HL-60 (cell line): ENCODE measurements around the gene ARAP3.

Source experiments
- DNase-seq, 2 experiments: peaks; one replicate each; pipeline ENCODE4 v3.0.0-alpha.2; 2010 to 2020; ENCODE audit warnings: low read depth in 1 of 2, low spot score in 1 of 2
- H3K27ac ChIP-seq: fragments of 250-450 bp; sonication (Bioruptor Pico); replicated peaks from 2 replicates; pipeline ENCODE4 v1.5.1; 2020; ENCODE audit warnings: mild to moderate bottlenecking, moderate library complexity
- H3K27me3 ChIP-seq: fragments of 250-450 bp; sonication (Bioruptor Pico); 2 replicates; pipeline ENCODE4 v1.5.1; 2021; ENCODE audit warnings: mild to moderate bottlenecking, moderate library complexity; ENCODE audit not compliant: insufficient read depth, poor library complexity, severe bottlenecking
- H3K4me3 ChIP-seq: replicated peaks from 2 replicates; pipeline ENCODE4 v1.5.1; 2011; ENCODE audit warnings: mild to moderate bottlenecking, control low read depth, low read length; ENCODE audit not compliant: insufficient read depth
- CTCF ChIP-seq: IDR thresholded peaks from one replicate; pipeline ENCODE4 v1.5.1; 2011; ENCODE audit warnings: low read length, control low read depth, inconsistent platforms; ENCODE audit not compliant: insufficient read depth
- GABPA ChIP-seq: IDR thresholded peaks from 2 replicates; pipeline ENCODE4 v1.6.1; 2012; ENCODE audit warnings: low read depth
- POLR2AphosphoS5 ChIP-seq: IDR thresholded peaks from 2 replicates; pipeline ENCODE4 v1.6.1; 2012; ENCODE audit warnings: low read depth
- REST ChIP-seq: IDR thresholded peaks from 2 replicates; pipeline ENCODE4 v1.6.1; 2012; ENCODE audit warnings: low read depth; ENCODE audit not compliant: insufficient replicate concordance
- SPI1 ChIP-seq: IDR thresholded peaks from 2 replicates; pipeline ENCODE4 v1.6.1; 2012; ENCODE audit warnings: low read depth, mild to moderate bottlenecking, borderline replicate concordance

The ARAP3 gene

GRCh38 chr5:141636106-141636412 lies 46.0 kb downstream of the ARAP3 start:
- Histone ChIP-seq H3K4me3 (peak overlapping the region; percentile 92), H3K27me3 (no peaks in the 10 kb centered on the region), H3K27ac (peak overlapping the region; percentile 70)
- TF ChIP-seq GABPA (no peak), SPI1 (no peak), REST (no peak), CTCF (no peak), POLR2AphosphoS5 (no peak)
- no peak for DNase-seq

- Histone ChIP-seq H3K27me3 (no peaks in the 10 kb centered on the region), H3K27ac (no peak overlapping the region; the same call in 1 of the 2 replicates), H3K4me3 (peak overlapping the region; percentile 92)
- no peak for TF ChIP-seq REST
- TF ChIP-seq GABPA, result no peak
- no peak for TF ChIP-seq SPI1
- no peak for TF ChIP-seq POLR2AphosphoS5
- no peak for DNase-seq
These were observed 46.4 kb downstream of the ARAP3 start for GRCh38 chr5:141635646-141636045.

GRCh38 chr5:141634720-141635119 lies 47.3 kb downstream of the ARAP3 start:
- DNase-seq, result no peak
- no peak overlapping the region for H3K27ac ChIP-seq
- H3K27me3 ChIP-seq, result no peaks in the 10 kb centered on the region
- TF ChIP-seq CTCF (no peak), SPI1 (no peak), REST (no peak), GABPA (no peak), POLR2AphosphoS5 (no peak)
- no peak overlapping the region for H3K4me3 ChIP-seq
